Neural progenitor cell (in vitro differentiated cells): Measurements from ENCODE around the gene PLCB1.

Source experiments
- EZH2 ChIP-seq: fragments of 200-600 bp; sonication (generic); IDR thresholded peaks from 2 replicates; pipeline ENCODE4 v1.6.1; 2017; ENCODE audit warnings: antibody characterized with exemption, mild to moderate bottlenecking, moderate library complexity
- TF ChIP-seq, protein P1 (sequence below): fragments of 200-600 bp; sonication (generic); IDR thresholded peaks from 2 replicates; pipeline ENCODE4 v1.5.1; 2017; ENCODE audit warnings: antibody characterized with exemption, mild to moderate bottlenecking

DNA sequence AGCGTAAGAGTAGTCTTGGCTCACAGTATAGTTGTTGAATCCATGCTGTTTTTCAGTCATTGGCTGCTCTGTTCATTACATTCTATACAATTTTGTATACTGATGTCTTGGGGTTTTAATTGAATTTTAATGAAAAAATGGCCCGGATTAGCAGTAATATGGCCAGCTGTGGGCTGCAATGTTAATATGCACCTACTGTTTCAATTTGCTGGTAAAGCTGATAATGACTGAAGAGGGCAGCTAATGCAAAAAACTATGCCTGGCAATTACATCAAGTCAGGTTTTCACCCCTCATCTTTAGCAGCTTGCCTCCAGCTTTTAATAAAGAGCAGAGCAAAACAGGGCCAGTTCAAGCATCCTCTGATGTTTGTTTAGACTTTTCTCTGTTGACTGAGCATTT is 394.5 kb downstream of the PLCB1 start:
- TF ChIP-seq, protein P1, sequence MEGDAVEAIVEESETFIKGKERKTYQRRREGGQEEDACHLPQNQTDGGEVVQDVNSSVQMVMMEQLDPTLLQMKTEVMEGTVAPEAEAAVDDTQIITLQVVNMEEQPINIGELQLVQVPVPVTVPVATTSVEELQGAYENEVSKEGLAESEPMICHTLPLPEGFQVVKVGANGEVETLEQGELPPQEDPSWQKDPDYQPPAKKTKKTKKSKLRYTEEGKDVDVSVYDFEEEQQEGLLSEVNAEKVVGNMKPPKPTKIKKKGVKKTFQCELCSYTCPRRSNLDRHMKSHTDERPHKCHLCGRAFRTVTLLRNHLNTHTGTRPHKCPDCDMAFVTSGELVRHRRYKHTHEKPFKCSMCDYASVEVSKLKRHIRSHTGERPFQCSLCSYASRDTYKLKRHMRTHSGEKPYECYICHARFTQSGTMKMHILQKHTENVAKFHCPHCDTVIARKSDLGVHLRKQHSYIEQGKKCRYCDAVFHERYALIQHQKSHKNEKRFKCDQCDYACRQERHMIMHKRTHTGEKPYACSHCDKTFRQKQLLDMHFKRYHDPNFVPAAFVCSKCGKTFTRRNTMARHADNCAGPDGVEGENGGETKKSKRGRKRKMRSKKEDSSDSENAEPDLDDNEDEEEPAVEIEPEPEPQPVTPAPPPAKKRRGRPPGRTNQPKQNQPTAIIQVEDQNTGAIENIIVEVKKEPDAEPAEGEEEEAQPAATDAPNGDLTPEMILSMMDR = no peak
- TF ChIP-seq EZH2 = no peak
